GM19328 (cell line): Measurements from ENCODE around the gene KLF14.
"Not testable (repeated sequence)": the region's sequence is repeated elsewhere in the genome, so short reads cannot be mapped to it uniquely, and the experiment has no call there.

Experiments
- ATAC-seq: cut with Tn5 transposase; IDR thresholded peaks from one replicate; pipeline ENCODE4 v1.9.1; 2021; ENCODE audit warnings: mild to moderate bottlenecking, moderate library complexity; ENCODE audit not compliant: unreplicated experiment

Gene KLF14

GRCh38 chr7:130733931-130734814 is at the start of gene KLF14:
TSS of gene KLF14 (minus strand) at chr7:130734207. CDS start at chr7:130734033, 174 bp downstream.
- no peak for ATAC-seq

DNA sequence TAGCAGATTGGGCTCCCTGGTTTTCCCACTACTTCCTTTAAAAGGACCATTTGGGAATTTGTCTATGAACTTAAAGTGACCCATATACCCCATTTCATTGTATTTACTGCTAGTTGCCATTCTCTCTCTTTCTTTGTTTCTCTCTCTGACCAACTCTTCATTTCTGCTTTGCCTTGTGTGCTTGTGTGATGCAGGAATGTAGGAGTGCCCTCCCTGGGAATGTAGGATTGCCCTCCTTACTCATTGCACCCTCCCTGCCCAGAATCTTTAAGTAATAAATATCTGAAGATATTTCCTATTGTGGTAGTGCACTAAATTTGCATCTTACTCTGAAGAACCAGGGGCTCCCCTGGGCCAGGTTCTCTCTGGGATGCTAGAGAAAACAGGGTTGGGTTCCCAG is 47.3 kb upstream of the KLF14 start:
- no peak for ATAC-seq

DNA sequence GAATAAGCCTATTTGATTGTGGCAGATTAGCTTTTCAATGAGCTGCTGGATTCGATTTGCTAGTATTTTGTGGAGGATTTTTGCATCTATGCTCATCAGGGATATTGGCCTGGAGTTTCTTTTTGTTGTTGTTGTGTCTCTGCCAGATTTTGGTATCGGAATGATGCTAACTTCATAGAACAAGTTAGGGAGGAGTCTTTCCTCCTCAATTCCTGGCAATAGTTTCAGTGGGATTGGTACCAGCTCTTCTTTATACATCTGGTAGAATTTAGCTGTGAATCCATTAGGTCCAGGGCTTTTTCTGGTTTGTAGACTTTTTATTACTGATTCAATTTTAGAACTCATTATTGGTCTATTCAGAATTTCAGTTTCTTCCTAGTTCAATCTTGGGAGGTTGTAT is 43.4 kb upstream of the KLF14 start:
- ATAC-seq = no peak

GRCh38 chr7:130772456-130772855 is 38.4 kb upstream of the KLF14 start:
- not testable (repeated sequence) for ATAC-seq

GRCh38 chr7:130768854-130769253 is 34.8 kb upstream of the KLF14 start:
- ATAC-seq = no peak

DNA sequence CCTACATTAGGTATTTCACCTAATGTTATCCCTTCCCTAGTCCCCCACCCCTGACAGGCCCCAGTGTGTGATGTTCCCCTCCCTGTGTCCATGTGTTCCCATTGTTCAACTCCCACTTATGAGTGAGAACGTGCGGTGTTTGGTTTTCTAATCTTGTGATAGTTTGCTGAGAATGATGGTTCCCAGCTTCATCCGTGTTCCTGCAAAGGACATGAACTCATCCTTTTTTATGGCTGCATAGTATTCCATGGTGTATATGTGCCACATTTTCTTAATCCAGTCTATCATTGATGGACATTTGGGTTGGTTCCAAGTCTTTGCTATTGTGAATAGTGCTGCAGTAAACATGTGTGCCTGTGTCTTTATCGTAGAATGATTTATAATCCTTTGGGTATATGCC is 30.6 kb upstream of the KLF14 start:
- not testable (repeated sequence) for ATAC-seq

DNA sequence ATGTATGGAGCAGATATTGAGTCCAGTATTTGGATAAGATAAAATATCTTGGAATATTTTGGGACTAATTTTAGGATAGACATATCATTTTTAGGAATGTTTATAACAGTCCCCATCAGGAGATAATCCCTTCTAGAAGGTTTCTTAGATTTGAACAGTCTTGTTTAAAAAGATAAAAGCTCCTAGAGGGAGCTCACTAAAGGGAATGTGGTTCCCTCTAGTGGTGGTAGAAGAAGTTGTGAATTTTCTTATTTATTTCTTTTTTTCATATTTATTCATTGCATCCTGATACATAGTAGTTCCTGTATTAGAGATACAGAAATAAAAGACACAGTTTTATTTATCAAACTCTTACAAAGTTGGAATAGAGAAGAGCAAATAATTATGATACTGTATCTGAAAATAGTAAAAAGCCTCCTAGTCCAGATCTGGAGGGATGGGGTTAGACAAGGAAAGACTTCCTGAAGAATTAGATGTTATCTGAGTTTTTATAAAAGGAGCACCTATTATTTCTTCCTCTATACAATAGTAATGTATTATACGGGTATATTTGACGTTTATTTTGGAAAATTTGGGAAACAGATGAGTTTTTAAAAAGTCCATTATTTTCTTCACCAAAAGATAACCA is 24.5 kb upstream of the KLF14 start:
- no peak for ATAC-seq

- ATAC-seq = no peak
Measured at GRCh38 chr7:130756316-130756715, 22.3 kb upstream of the KLF14 start.

GRCh38 chr7:130752424-130752823 is 18.4 kb upstream of the KLF14 start:
- no peak for ATAC-seq

- no peak for ATAC-seq
Measured at GRCh38 chr7:130750755-130751154, 16.7 kb upstream of the KLF14 start.

GRCh38 chr7:130748531-130749389 is 14.8 kb upstream of the KLF14 start:
- no peak for ATAC-seq

DNA sequence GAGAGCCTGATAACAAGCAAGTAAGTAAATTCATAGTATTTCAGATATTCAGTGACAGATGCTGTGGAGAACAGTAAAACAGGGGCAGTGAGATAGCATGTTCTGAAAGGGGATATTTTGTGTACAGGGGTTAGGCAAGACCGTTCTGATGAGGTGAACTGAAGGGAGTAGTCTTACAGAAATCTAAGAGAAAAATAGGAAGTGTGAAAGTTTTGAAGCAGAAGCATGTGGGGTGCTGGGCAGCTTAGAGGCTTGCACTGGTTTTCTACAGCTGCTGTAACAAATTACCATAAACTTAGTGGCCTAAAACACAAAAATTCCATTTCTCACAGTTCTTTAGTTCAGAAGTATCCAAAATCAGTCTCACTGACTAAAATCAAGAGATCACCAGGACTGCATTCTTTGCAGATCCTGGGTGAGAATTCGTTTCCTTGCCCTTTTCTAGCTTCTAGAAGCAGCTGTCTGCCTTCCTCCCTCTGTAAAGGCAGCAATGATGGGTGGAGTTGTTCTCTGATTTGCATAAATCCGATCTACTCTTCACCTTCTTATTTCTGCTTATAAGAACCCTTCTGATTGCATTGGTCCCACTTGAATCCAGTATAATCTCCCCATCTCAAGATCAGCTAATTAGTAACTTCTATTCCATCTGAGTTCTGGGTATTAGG is 7.5 kb upstream of the KLF14 start:
- ATAC-seq = no peak

- ATAC-seq = no peak
Measured at GRCh38 chr7:130740606-130741005, 6.6 kb upstream of the KLF14 start.

GRCh38 chr7:130736298-130736900 is 2.4 kb upstream of the KLF14 start:
- ATAC-seq = no peak

GRCh38 chr7:130734815-130735716 is 1.1 kb upstream of the KLF14 start:
- ATAC-seq = no peak

GRCh38 chr7:130732980-130733930 is 752 bp downstream of the KLF14 start:
- no peak for ATAC-seq

DNA sequence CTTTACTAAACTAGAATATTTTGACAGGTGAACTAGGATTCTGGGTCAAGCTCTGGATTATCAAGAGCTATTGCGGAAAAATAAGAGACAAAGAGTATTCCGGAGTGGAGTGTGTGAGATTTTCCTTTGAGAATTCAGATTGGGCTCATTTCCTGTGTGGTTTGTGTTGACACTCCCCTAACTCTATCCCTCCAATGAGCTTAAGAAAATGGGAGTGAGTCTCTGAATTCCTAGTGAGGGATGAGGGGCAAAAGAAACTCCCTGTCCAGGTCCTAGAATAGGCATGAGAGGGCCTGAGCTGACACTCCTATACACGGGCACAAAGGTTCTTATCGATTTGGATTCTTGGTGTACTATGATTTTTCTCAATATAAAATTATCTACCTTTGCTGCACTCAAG is 10.2 kb downstream of the KLF14 start:
- no peak for ATAC-seq
